ENCODE data around the gene FBXO31.
A peak's percentile ranks its signal among the peaks of the same experiment; 100 is the strongest.
"Not testable (repeated sequence)": the region's sequence is repeated elsewhere in the genome, so short reads cannot be mapped to it uniquely, and the experiment has no call there.

The FBXO31 gene

DNA sequence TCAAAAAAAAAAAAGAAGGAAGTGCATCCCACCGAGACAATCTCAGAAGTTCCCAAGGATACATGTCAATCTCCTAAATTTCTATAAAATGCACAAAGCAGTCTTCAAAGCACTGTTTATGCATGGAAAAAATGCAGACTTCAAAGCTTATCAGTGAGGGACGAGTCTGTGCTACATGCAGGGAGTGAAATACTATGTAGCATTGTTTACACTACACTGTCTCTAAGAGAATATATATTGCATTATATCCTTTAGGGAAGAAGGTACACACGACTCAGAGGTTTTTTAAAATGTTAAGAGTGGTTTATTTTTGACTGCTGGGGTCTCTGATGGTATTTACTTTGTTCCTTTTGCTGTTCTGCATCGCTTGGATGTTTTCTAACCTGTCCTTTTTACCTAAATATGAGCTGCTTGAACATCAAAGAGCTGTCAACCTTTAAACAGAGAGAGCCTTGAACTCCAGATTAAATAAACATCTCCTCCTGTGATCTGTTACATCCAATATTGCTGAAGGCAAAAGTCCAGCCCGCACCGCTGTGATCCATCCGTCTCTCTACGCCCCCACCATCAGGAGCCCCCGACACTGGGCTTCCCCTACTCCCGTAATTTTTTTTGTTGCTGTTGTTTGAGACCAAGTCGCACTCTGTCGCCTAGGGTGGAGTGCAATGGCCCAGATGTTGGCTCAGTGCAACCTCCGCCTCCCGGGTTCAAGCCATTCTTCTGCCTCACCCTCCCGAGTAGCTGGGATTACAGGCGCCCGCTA lies 1.4 kb downstream of the FBXO31 start:
- peak overlapping the region; percentile 62 for H3K4me3 ChIP-seq (ENCODE audit: extremely low read depth, insufficient read depth, low read length, poor library complexity, severe bottlenecking)
- WGBS, 2 experiments (ENCODE audit: insufficient coverage in 2 of 2): 56 to 62% methylated on average over 12 to 14 of the region's 17 CpGs
- no peaks in the 10 kb centered on the region for H3K9me3 ChIP-seq (ENCODE audit: control insufficient read depth, low read length)
- H3K4me1 ChIP-seq (ENCODE audit: control insufficient read depth, insufficient read depth, low read length, poor library complexity, severe bottlenecking): peaks cover 20% of the 10 kb centered on the region
- peaks cover 15% of the 10 kb centered on the region for H3K36me3 ChIP-seq (ENCODE audit: control insufficient read depth, insufficient read depth, low read length)
- no peak overlapping the region for H3K27ac ChIP-seq (ENCODE audit: low read depth, low read length, severe bottlenecking)

DNA sequence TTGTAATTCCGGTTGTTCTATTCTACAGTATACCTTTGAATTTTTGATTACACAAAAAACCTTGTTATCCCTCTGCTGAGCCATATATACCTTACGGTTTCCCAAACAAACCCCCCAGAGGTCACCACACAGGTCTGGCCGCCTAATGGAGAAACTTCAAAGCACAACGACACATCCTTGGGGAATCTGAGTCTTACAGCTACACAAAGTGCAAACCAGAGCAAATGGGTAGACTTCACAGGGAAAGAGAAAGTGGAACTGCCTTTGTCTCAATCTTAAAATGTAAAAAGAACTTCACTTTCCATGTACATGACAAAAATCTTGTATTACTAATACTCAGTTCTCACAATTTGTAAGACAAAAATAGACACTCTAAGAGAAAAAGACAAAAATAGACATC lies 2.7 kb downstream of the FBXO31 start:
- Histone ChIP-seq H3K4me3 (ENCODE audit: extremely low read depth, insufficient read depth, low read length, poor library complexity, severe bottlenecking) (no peak overlapping the region), H3K4me1 (ENCODE audit: control insufficient read depth, insufficient read depth, low read length, poor library complexity, severe bottlenecking) (peaks cover 16% of the 10 kb centered on the region), H3K36me3 (ENCODE audit: control insufficient read depth, insufficient read depth, low read length) (peaks cover 20% of the 10 kb centered on the region), H3K9me3 (ENCODE audit: control insufficient read depth, low read length) (no peaks in the 10 kb centered on the region), H3K27ac (ENCODE audit: low read depth, low read length, severe bottlenecking) (no peak overlapping the region)
- WGBS, 2 experiments (ENCODE audit: insufficient coverage in 2 of 2): 86% methylated on average over 2 of the region's 4 CpGs; no CpG with 5 or more reads in 1 of the 2 experiments

DNA sequence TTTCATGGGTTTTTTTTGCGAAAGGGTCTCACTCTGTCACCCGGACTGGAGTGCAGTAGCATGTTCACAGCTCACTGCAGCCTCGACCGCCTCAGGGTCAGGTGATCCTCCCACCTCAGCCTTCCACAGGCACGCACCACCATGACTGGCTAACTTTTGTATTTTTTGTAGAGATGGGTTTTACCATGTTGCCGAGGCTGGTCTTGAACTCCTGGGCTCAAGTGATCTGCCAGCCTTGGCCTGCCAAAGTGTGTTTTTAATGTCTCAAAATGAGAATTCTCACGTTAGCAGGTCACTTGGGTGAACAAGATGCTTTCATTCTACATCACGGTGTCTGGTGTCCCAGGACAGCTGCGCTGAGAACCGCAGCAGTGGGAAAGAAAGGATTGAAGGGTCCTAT lies 3.2 kb downstream of the FBXO31 start:
- WGBS, 2 experiments (ENCODE audit: insufficient coverage in 2 of 2): 92 to 98% methylated on average over 5 to 9 of the region's 10 CpGs
- Histone ChIP-seq H3K9me3 (ENCODE audit: control insufficient read depth, low read length) (no peaks in the 10 kb centered on the region), H3K36me3 (ENCODE audit: control insufficient read depth, insufficient read depth, low read length) (peaks cover 20% of the 10 kb centered on the region), H3K27ac (ENCODE audit: low read depth, low read length, severe bottlenecking) (no peak overlapping the region), H3K4me1 (ENCODE audit: control insufficient read depth, insufficient read depth, low read length, poor library complexity, severe bottlenecking) (peaks cover 21% of the 10 kb centered on the region), H3K4me3 (ENCODE audit: extremely low read depth, insufficient read depth, low read length, poor library complexity, severe bottlenecking) (no peak overlapping the region)

DNA sequence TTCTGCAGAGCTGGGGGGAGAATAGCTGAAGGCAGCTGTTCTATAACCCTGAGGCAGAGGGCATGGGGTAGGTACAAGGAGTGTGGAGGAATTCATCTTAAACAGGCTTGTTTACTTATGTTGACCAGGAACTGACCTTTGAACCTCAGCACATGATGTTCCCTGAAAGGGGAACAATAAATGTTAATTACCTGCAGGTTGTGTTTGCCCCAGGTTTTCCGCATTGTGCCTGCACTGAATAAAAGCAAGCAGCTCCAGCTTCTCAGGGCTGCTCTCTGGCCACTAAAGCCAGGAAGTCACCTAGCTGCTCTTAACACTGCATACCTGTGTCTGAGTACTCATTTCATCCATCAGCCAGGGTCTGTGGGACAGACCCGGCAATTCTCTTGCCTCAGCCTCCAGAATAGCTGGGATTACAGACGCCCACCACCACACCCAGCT lies 4.2 kb downstream of the FBXO31 start:
- not testable (repeated sequence) for H3K9me3 ChIP-seq (ENCODE audit: control insufficient read depth, low read length); H3K27ac ChIP-seq (ENCODE audit: low read depth, low read length, severe bottlenecking); H3K4me3 ChIP-seq (ENCODE audit: extremely low read depth, insufficient read depth, low read length, poor library complexity, severe bottlenecking)
- Histone ChIP-seq H3K4me1 (ENCODE audit: control insufficient read depth, insufficient read depth, low read length, poor library complexity, severe bottlenecking) (peaks cover 21% of the 10 kb centered on the region), H3K36me3 (ENCODE audit: control insufficient read depth, insufficient read depth, low read length) (peaks cover 25% of the 10 kb centered on the region)
- WGBS, 2 experiments (ENCODE audit: insufficient coverage in 2 of 2): 88 to 89% methylated on average over 3 of the region's 3 CpGs

DNA sequence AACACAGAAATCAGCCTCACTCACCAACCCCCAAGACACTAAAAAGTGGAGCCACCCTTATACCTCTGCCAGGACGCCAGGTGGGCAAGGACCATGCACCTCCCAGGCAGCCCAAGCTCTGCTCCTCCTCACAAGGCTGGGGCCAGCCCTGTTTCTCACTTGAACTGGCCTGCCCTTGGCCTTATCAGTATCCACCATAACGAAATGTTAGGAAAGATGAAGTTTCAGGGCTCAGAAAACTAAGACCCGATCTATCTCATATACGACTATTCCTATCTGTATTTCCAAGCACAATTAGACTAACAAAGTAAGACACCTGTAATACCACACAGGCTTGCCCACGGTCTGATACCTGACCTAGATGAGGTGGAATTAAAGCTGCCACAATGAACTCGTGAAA lies 6.9 kb downstream of the FBXO31 start:
- no peak overlapping the region for H3K4me3 ChIP-seq (ENCODE audit: extremely low read depth, insufficient read depth, low read length, poor library complexity, severe bottlenecking)
- 90 to 95% methylated on average over 2 to 5 of the region's 6 CpGs for WGBS, 2 experiments (ENCODE audit: insufficient coverage in 2 of 2)
- H3K4me1 ChIP-seq (ENCODE audit: control insufficient read depth, insufficient read depth, low read length, poor library complexity, severe bottlenecking): peaks cover 13% of the 10 kb centered on the region
- H3K36me3 ChIP-seq (ENCODE audit: control insufficient read depth, insufficient read depth, low read length): peaks cover 32% of the 10 kb centered on the region
- no peak overlapping the region for H3K27ac ChIP-seq (ENCODE audit: low read depth, low read length, severe bottlenecking)
- no peaks in the 10 kb centered on the region for H3K9me3 ChIP-seq (ENCODE audit: control insufficient read depth, low read length)

DNA sequence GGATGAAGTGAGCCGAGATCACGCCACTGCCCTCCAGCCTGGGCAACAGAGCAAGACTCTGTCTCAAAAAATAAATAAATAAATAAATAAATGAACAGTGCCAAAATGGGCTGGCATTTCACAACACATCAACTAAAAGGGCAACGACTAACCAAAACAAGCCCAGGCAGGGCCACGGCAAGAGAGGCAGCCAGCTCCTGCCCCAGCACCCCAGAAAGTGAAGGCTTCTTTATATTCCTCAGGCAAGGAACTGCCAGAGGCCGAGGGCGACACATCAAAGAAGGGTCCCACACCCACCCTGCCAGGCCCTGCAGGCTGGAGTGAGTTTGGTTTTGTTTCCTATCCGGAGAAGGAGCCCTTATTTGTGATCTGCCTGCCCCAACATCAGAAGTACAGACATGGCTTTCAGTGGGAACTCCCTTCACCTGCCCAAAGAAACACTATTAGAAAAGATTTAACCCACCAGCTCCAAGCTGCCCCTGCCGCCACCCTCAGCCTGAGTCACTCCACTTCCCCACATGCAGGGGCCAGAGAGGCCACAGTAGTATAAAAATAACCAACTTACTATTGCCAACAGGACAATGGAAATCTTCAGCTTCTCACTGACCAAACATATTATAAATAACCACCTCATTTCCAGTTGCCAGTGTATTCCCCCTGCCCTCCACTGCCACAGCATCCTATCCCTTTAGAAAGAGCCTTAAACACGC lies 8.0 kb downstream of the FBXO31 start:
- 96 to 97% methylated on average over 4 to 6 of the region's 9 CpGs for WGBS, 2 experiments (ENCODE audit: insufficient coverage in 2 of 2)
- peaks cover 32% of the 10 kb centered on the region for H3K36me3 ChIP-seq (ENCODE audit: control insufficient read depth, insufficient read depth, low read length)
- H3K4me1 ChIP-seq (ENCODE audit: control insufficient read depth, insufficient read depth, low read length, poor library complexity, severe bottlenecking): peaks cover 5% of the 10 kb centered on the region
- no peak overlapping the region for H3K4me3 ChIP-seq (ENCODE audit: extremely low read depth, insufficient read depth, low read length, poor library complexity, severe bottlenecking)
- no peak overlapping the region for H3K27ac ChIP-seq (ENCODE audit: low read depth, low read length, severe bottlenecking)
- no peaks in the 10 kb centered on the region for H3K9me3 ChIP-seq (ENCODE audit: control insufficient read depth, low read length)

DNA sequence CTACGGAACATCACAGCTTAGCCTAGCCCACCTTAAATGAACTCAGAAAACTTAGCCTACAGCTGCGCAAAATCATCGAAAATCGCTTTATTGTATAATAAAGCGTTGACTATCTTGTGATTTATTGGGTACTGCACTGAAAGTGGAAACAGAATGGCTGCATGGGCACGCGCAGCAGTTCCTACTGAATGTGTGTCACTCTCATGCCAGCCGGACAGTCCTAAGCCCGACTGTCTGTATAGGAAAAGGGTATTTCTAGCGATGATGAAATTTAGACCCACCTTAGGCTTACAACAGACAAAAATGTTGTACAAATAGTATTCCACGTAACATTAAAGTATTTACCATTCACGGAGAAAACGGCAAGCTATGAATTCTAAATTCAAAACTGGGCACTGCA lies 9.3 kb downstream of the FBXO31 start:
- Histone ChIP-seq H3K4me3 (ENCODE audit: extremely low read depth, insufficient read depth, low read length, poor library complexity, severe bottlenecking) (no peak overlapping the region), H3K4me1 (ENCODE audit: control insufficient read depth, insufficient read depth, low read length, poor library complexity, severe bottlenecking) (peaks cover 5% of the 10 kb centered on the region), H3K36me3 (ENCODE audit: control insufficient read depth, insufficient read depth, low read length) (peaks cover 32% of the 10 kb centered on the region), H3K9me3 (ENCODE audit: control insufficient read depth, low read length) (no peaks in the 10 kb centered on the region), H3K27ac (ENCODE audit: low read depth, low read length, severe bottlenecking) (no peak overlapping the region)
- WGBS, 2 experiments (ENCODE audit: insufficient coverage in 2 of 2): 90 to 99% methylated on average over 8 to 9 of the region's 13 CpGs

DNA sequence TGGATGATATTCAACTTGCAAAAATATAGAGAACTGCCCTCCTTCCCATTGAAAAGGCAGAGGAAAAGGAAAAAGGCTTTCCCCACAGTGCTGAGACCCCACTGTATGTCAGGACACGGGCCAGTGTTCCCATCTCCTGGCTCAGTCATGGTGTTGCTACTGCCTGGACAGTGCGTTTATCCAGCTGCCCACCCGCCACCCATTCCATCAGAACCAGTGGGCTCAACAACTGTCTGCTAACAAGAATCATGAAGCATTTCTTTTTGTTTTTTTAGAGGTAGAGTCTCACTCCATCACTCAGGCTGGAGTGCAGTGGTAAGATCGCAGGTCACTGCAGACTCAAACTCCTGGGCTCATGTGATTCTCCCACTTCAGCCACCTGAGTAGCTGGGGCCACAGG lies 11.3 kb downstream of the FBXO31 start:
- Histone ChIP-seq H3K4me1 (ENCODE audit: control insufficient read depth, insufficient read depth, low read length, poor library complexity, severe bottlenecking) (peaks cover 5% of the 10 kb centered on the region), H3K27ac (ENCODE audit: low read depth, low read length, severe bottlenecking) (no peak overlapping the region), H3K9me3 (ENCODE audit: control insufficient read depth, low read length) (no peaks in the 10 kb centered on the region), H3K36me3 (ENCODE audit: control insufficient read depth, insufficient read depth, low read length) (peaks cover 19% of the 10 kb centered on the region), H3K4me3 (ENCODE audit: extremely low read depth, insufficient read depth, low read length, poor library complexity, severe bottlenecking) (no peak overlapping the region)
- WGBS, 2 experiments (ENCODE audit: insufficient coverage in 2 of 2): 84 to 92% methylated on average over 4 of the region's 4 CpGs

DNA sequence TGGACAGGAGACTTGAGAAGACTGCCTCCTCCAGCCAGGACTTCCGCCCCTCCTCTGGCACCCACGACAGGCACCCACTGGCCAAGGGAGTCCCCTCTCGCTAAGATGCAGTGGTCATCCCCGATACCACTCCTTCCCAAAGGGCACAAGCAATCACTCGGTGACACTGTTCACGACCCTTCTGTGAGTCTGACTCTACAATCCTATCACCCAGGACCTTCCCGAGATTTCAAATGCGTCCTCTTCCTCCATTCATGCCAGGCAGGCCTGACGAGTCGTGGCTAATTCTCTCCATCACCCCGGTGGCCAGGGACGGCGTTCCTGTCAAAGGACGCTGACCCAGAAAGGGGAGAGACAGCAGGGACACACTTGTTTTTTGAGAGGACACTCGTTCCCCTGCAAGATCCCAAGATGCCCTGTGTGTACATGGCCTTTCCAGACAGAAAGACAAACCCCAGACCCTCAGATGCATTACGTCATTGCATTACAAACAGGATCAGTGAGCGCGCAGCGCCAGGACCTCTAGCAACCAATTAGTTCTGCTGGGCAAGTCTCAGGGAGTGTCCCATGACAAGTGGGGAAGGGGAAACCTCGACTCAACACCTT lies 12.2 kb downstream of the FBXO31 start:
- 85 to 90% methylated on average over 17 to 18 of the region's 20 CpGs for WGBS, 2 experiments (ENCODE audit: insufficient coverage in 2 of 2)
- Histone ChIP-seq H3K36me3 (ENCODE audit: control insufficient read depth, insufficient read depth, low read length) (peaks cover 21% of the 10 kb centered on the region), H3K4me3 (ENCODE audit: extremely low read depth, insufficient read depth, low read length, poor library complexity, severe bottlenecking) (no peak overlapping the region), H3K9me3 (ENCODE audit: control insufficient read depth, low read length) (no peaks in the 10 kb centered on the region), H3K4me1 (ENCODE audit: control insufficient read depth, insufficient read depth, low read length, poor library complexity, severe bottlenecking) (peaks cover 5% of the 10 kb centered on the region), H3K27ac (ENCODE audit: low read depth, low read length, severe bottlenecking) (peak overlapping the region; percentile 16)

DNA sequence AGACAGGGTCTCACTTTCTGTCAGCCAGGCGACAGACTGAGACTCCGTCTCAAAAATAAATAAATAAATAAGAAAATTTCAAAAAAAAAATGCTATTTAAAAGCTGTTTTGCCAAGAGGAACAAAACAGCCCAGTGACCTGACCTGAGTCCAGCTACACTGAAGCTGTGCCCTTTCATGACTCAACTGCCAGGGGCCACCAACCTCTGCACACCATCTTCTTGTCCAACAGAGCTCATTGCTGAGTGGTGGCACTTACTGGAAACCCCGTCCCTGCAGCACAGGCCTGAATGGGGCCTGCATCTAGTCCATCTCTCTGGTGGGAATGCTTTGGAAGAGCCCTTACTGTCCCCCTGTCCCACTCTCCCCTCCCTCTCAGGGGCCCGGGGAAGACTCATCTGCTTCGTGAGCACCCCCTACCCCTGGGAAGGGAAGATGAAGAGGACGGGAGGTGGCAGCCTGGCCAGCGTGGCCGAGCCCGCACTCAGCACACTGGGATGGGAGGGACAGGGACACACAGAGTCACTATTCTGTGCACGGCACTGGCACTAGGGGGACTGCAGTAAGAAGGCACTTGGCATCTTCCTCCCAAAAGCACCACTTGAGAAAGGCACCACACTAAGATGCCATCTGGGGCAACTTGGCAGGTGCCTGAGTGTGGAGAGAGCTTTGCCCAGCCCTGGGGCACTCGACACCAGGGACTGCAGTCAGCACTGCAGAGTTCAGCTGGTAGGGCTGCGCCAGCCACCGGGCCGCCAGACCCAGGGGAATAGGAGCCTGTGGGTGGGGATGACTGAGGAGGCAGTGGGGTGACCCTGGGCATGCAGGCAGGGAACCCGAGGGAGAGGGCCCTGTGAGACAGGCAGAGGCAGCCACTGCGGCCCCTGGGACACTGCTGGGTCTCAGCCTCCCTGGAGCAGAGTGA lies 13.5 kb downstream of the FBXO31 start:
- WGBS, 2 experiments (ENCODE audit: insufficient coverage in 2 of 2): 88 to 95% methylated on average over 10 of the region's 16 CpGs
- H3K27ac ChIP-seq (ENCODE audit: low read depth, low read length, severe bottlenecking): no peak overlapping the region
- H3K4me1 ChIP-seq (ENCODE audit: control insufficient read depth, insufficient read depth, low read length, poor library complexity, severe bottlenecking): no peaks in the 10 kb centered on the region
- no peak overlapping the region for H3K4me3 ChIP-seq (ENCODE audit: extremely low read depth, insufficient read depth, low read length, poor library complexity, severe bottlenecking)
- H3K9me3 ChIP-seq (ENCODE audit: control insufficient read depth, low read length): no peaks in the 10 kb centered on the region
- H3K36me3 ChIP-seq (ENCODE audit: control insufficient read depth, insufficient read depth, low read length): peaks cover 26% of the 10 kb centered on the region

All from mesodermal cell (in vitro differentiated cells).